GM12875 (cell line): ENCODE results near the gene CD2AP.

ENCODE experiments used
- H3K4me3 ChIP-seq: one replicate; pipeline ENCODE4 v1.5.1; 2011; ENCODE audit warnings: low read depth, low read length, control low read depth
- CTCF ChIP-seq: IDR thresholded peaks from 2 replicates; pipeline ENCODE4 v1.5.1; 2011; ENCODE audit warnings: low read depth, mild to moderate bottlenecking, control low read depth, inconsistent platforms, low read length, moderate library complexity, borderline replicate concordance; ENCODE audit not compliant: insufficient read depth

CD2AP gene

GRCh38 chr6:47674673-47675072 is 197.1 kb downstream of the CD2AP start:
- no peak for TF ChIP-seq CTCF
- no peak overlapping the region for H3K4me3 ChIP-seq
